ENCODE measurements around the gene MORC3.
A peak's percentile ranks its signal among the peaks of the same experiment; 100 is the strongest.
"Not testable (repeated sequence)": the region's sequence is repeated elsewhere in the genome, so short reads cannot be mapped to it uniquely, and the experiment has no call there.

MORC3 gene

DNA sequence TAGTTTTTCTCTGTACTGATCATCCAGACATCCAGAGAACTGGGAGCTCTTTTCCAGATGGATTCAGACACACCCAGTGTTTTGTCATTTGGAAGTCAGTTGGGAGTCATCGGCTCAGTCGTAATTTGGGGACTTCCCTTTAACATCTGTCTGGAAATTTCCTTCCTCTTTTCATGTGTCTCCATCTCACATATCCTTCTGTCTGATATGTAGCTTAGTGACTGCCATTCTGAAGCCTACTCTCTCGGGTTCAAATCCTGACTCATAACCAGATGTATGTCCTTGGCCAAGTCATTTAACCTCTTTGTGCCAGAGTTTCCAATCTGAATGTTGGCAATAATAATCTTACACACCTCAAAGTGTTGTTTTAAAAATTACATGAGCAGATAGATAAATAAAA, 3.0 kb downstream of the MORC3 start:
- DNase-seq = peak; percentile 90

DNA sequence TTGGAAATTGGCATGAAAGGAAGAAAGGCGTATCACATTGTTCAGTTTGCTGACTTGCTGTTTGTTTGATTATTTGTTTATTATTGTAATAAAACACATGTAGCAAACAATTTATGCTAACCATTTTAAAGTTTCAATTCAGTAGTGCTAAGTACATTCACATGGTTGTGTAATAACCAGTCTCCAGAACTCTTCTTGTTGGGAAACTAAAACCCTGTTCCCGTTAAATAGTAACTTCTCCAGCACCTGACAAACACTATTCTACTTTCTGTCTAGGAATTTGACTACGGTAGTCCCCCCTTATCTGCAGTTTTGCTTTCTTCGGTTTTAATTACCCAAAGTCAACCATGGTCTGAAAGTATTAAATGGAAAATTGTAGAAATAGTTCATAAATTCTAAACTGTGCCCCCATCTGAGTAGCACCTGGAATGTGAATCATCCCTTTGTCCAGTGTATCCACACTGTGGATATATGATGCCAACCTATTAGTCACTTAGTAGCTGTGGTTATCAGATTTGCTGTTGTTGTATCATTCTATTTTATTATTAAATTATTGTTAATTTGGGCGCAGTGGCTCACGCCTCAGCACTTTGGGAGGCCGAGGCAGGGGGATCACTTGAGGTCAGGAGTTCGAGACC, 5.5 kb downstream of the MORC3 start:
- DNase-seq = peak; percentile 39

DNA sequence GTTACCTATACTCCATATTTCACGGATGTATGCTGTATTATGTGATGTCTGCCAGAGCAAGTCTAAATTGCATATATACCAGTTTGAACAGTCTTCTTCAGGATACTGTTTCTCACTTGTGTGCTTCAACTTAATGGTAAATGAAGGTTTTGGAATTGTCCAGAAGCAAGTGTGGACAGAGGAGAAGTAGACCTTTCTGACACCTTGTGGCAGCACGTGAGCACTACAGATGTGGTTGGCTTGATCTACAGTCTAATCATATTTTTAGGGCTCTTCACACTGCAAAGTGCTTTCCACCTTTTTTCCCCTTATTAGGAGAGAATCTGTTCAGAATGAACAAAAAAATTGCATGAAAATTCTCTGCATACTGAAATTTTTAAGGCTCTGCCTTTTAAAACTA, 10.9 kb downstream of the MORC3 start:
- DNase-seq = peak; percentile 43

DNA sequence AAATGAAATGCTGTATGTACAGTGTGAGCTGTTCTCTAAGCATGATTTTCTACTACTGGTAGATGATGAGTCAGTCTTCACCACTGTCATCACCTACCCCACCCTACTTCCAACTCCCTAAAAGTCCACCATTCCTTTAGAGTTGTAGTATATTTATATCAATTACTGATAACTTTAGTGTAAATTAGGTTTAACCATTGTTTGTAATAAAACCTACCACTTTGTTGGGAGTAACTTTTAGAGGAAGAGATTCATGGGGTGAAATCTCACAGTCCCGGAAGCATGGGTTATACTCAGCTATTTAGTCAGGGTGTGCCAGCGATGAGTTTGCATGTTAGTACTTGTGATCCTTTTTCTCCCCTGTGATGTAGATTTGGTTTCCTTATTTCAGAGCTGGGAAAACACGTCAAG, 17.1 kb downstream of the MORC3 start:
- DNase-seq = no peak

DNA sequence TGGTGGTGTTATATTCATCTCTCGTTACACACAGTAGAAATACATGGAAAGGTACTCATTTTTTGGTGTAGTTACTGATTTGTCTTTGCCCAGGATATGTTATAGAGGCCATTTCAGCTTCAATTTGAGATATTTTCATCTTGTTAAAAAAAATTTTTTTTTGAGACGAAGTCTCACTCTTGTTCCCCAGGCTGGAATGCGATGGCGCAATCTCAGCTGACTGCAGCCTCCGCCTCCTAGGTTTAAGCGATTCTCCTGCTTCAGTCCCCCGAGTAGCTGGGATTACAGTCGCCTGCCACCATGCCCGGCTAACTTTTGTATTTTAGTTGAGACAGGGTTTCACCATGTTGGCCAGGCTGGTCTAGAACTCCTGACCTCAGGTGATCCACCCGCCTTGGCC, 19.0 kb downstream of the MORC3 start:
- DNase-seq = no peak

DNA sequence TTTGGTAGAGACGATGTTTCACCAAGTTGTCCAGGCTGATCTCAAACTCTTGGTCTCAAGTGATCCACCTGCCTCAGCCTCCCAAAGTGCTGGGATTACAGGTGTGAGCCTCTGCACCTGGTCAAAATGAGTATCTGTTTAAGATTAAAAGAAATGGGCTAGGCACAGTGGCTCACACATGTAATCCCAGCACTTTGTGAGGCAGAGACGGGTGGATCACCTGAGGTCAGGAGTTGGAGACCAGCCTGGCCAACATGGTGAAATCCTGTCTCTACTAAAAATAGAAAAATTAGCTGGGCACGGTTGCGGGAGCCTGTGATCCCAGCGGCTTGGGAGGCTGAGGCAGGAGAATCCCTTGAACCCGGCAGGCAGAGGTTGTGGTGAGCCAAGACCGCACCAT, 22.6 kb downstream of the MORC3 start:
- not testable (repeated sequence) for DNase-seq

DNA sequence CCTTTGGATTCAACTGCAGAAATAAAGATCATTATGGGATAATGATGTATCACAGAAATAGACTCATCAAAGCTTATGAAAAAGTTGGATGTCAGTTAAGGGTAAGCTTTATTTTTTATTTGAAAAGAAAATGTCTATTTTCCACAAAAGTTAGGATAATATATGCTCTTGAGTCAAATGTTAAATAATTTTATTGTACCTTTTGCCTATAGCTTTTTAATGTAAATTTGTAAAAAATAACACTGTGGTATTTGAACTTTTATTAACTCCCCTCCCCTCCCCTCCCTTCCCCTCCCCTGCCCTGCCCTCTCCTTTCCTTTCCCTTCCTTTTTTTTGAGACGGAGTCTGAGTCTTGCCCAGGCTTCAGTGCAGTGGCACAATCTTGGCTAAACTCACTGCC, 24.9 kb downstream of the MORC3 start:
- no peak for DNase-seq

DNA sequence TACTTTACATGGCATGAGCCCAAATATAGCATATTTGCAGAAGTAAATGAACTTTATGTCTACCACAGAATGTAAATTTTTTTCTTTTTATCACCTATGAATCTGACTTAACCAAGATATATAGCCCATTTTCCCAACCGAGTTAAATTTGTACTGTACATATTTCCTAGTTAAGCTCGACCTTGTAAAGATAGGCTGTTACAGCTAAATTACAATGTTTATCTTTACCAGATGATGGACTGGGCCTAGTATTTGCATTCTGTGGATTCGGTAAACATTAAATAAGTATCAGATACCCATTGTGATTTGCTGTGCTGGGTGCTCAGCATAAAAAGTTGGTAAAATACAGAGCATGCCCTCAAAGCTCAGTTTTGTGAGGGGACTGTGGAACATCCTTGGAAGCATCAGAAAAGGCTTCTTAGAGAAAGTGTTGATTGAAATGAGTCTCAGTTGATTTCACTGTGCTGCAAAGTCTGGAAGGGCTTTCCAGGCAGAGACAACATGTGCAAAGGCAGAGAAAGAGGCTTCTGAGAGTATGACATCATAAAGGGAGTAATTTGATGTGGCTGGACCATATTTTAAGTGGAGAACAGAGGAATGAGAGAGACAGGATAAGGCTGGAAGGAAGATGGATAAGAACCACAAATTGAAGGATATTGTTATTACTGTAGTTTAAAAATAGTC, 27.4 kb downstream of the MORC3 start:
- DNase-seq = no peak

DNA sequence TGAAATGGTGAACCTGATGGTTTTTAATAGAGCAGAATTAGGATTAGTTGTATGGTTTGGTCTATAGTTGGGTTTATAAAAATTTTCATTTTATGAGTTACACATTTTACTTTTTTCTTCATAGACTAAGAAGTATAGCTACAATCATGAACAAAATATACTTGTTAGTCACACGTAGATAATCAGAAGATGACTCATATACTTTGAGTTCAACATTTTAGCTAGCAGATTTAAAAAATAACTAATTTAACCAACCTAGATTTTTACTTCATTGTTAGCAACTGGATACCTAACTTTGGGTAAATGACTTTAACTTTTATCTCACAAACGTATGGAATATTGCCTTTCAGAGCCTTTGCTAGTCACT, 27.9 kb downstream of the MORC3 start:
- DNase-seq = no peak

DNA sequence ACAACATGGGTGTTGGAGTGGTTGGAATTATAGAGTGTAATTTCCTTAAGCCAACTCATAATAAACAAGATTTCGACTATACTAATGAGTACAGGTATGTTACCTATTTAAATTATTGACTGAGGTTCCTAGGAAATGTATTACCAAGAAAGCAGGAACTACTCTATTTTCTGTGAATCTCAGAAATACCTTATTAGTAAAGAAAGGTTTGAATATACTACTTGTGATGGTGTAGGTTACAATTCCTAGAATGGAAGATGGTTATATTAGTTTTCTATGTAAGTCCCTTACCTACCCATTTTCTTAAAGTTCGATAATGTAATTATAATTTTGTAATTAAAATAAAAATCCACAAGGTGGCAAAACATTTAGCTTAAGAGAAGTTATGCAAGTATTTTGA, 29.3 kb downstream of the MORC3 start:
- no peak for DNase-seq

DNA sequence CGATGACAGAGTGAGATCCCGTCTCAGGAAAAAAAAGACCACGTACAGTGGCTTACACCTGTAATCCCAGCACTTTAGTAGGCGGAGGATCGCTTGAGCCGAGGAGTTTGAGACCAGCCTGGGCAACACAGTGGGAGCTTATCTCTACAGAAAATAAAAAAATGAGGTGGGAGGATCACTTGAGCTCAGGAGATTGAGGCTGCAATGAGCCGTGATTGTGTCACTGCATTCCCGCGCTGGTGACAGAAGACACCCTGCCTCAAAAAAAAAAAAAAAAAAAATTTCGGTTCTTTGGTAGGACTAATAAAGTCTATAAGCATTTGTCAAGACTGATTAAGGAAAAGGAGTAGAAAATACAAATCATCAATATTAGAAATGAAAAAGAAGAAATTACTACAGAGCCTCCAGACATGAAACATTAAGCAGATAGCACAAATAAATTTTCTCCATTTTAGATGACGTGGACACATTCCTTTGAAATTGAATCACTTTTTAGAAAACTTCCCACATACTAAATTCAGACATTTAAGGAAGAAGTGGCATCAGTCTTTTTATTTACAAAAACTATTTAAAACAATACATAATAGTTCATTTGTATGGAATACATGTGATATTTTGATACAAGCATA, 30.4 kb downstream of the MORC3 start:
- no peak for DNase-seq

DNA sequence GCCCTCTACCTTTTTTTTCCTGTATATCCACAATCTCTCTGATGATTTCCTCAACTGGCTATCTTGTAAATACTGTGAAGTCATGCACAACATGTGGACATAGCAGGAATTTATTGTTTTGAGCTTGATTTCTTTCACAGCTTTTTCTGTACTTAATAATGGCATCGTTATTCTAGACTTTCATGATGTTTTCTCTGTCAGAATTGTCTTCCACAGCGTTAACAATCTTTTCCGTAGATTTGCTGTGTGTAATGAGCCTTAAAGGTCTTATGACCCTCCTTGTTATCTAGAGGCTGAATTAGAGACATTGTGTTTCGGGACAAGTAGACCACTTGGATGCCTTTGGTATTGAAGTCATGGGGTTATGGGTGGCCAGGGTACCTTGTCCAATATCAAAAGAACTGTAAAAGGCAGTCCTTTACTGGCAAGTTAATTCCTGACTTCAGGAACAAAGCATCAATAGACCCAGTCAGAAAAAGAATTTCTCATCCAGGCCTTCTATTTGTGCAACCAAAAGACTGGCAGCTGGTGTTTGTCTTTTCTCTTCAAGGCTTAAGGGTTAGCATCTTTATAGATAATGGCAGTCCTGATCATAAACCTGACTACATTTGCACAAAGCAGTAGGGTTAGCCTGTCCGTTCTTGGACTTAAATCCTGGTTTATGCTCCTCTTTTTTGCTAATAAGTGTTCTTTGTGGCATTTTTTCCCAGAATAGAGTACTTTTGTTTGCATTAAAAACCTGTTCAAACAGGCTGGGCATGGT, 35.1 kb downstream of the MORC3 start:
- DNase-seq = no peak

DNA sequence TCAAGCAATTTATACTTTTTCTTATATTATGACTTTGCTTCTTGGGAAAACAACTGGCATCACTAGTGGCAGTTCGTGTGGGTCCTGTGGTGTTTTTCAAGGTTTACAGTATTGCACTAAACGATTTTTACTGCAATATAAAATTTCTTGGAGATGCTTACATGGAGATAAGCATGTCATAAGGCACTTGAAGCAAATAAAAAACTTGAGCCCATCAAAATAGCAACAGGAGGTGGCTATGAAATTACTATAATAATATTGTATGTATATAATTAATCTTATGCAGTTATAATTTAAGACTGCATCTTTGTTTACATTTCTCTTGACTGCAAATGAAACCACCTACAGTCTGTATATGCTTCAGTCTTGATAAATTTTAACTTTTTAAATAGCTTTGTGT, 35.9 kb downstream of the MORC3 start:
- DNase-seq = no peak

DNA sequence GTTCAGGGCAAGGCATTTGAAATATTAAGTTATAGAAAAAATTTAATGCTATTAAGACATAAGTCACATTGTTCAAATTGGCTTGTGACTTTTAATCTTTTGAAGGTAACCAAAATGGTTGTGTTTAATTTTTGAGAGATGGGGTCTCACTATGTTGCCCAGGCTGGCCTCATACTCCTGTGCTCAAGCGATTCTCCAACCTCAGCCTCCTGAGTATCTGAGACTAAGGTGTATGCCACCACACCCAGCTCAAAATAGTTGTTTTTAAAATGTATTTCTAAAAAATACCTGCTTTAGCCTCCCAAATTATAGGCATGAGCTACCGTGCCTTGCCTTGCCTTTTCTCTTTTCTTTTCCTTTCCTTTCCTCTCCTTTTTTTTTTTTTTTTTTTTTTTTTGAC, 39.2 kb downstream of the MORC3 start:
- DNase-seq = no peak

DNA sequence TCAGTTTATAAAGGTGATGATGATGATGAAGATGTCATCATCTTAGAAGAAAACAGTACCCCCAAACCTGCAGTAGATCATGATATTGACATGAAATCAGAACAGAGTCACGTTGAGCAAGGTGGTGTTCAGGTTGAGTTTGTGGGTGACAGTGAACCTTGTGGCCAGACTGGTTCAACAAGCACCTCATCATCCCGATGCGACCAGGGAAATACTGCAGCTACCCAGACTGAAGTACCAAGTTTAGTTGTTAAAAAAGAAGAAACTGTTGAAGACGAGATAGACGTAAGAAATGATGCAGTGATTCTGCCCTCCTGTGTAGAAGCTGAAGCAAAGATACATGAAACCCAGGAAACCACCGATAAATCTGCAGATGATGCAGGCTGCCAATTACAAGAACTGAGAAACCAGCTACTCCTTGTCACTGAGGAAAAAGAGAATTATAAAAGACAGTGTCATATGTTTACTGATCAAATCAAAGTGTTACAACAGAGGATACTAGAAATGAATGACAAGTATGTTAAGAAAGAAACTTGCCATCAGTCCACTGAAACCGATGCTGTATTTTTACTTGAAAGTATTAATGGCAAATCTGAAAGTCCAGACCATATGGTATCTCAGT, 49.2 kb downstream of the MORC3 start:
- DNase-seq = no peak

DNA sequence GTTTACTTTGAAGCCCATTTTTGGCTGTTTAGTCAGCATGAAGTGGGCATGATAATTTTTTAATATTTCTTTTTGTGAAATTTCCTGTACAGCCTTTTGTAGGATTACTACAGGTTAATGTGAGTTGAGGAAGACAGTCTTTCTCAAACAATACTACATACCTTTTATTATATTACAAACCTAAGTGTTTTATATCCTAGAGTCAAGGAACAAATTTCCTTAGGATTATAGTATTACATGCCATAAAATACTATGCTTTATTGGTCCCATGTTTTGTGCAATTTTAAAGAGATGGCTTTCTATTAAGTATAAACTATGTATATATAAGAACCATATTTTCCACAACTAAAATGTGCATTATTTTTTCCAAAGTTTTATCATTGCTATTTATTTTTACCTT, 56.0 kb downstream of the MORC3 start:
- no peak for DNase-seq

DNA sequence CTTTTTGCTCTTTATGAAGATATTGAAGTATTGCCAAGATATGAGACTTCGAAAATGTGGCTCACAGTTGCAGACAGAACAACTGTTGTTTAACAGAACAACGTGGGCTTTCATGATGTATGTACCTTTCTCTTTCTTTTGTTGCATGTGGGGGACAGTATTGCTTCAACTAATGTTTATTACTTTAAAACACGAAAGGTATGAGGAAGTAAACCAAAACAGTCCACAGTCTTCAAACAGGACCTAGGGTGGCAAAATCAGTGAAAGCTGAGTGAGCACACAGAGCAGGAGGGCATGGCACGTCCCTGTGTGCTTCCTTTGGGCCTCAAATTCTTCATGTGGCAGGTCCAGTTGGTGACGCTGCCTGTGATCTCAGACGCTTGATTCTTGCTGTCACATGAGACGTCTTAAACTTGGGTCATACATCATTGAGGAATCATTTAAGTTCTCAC, 57.4 kb downstream of the MORC3 start:
- DNase-seq = no peak

DNA sequence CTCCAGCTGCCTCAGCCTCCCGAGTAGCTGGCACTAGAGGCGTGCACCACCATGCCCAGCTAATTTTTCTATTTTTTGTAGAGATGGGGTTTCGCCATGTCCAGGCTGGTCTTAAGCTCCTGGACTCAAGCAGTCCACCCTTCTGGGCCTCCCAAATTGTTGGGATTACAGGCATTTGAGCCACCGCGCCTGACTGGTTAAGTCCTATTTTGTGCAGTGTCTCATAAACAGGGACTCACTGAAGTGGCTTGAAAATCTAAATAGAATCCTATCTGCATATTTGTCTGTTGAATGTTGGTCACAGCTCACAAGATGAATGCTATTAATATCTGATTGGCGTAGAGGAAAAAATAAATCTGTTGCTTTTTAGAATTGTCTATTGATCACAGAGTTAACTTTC, 59.3 kb downstream of the MORC3 start:
- no peak for DNase-seq

DNA sequence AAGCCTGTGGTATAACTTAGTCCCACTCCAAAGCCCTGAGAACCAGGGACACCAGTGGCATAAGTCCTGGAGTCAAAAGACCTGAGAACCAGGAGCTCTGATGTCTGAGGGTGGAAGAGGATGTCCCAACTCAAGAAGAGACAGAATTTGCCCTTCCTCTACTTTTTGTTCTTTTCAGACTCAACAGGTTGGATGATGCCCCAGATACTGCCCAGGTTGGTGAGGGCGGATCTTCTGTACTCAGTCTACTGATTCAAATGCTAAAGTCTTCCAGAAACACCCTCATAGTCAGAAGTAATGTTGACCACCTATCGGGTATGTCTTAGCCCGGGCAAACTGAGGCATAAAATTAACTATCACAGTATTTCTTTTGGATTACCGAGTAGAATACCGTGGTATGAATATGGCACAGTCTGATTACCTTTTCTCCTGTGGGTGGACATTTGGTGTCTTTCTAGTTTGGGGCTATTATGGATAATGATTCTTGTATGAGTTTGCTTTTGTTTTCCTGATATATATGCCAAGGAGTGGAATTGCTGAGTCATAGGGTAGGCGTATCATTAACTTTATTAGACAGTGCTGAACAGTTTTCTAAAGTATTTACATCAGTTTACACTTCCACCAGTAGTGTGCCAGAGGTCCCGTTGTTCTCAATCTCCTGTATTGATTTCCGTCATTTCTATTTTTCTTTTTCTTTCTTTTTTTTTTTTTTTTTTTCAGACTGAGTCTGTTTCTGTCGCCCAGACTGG, 62.0 kb downstream of the MORC3 start:
- no peak for DNase-seq

DNA sequence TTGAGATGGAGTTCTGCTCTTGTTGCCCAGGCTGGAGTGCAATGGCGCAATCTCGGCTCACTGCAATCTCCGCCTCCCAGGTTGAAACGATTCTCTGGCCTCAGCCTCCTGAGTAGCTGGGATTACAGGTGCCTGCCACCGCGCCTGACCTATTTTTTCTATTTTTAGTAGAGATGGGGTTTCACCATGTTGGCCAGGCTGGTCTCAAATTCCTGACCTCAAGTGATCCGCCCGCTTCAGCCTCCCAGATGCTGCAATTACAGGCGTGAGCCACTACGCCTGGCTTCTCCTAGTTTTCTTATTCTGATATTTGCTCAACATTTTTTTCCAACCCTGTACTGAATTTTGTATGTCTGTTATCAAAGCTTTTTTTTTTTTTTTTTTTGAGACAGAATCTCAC, 62.7 kb downstream of the MORC3 start:
- DNase-seq = not testable (repeated sequence)

DNA sequence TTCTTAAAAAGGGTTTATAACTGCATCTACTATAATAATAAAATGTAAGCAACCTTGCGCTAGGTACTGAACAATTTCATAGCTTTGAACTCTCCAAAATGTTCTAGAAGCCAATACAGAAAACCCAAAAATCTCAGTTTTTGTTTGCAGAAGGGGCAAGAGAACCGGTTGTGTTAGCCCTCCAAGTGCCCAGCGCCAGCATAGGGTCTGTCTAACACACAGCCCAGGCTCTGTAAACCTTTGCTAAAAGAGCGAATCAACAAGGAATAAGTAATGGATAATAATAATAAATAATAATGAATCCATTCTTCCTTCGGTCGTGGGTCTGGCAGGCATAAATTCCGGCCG, 64.9 kb downstream of the MORC3 start:
- DNase-seq = no peak

DNA sequence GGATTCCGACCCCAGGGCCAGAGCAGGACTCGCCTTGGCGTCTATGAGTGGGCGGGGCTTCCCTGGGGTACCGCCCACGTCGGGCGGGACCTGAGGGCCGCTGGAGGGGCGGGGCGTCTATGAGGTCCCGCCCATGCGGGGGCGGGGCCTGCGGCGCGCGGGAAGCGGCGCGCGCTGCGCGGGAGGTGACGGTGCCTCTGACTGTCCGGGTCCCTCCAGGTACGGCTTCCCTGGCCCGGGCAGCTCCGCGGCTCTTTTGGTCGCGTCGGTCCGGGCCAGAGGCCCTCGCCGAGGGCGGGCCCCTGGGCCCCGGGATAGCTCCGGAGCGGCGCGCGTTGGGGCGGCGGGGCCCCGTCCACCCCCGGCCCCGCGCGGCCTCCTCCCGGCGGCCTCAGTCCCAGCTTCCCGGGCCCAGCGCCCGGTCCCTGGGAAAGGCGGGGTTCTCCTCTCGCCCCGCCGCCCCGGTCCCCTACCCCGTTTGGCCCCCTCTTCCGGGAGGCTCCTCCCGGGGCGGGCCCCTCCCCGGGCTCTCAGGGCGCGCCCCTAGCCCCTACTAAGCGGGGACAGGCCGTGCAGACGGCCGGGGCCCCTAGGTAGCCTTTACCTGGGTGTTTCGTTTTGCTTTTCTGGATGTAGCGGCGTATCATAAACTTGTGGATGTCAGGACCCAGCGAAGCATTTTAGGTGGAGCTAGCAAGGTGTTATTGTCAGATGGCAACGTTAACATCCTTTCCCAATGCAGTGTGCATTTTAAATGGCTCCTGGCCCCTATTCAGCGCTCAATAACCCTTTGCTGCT, 65.4 kb downstream of the MORC3 start, which contains the start of gene CHAF1B:
TSS of gene CHAF1B (plus strand) at position 160 of the 798 bp plus-strand sequence. CDS start 745 bp downstream, outside the sequence.
- peak; percentile 92 for DNase-seq
